Testis (tissue), 2 donors: Measurements from ENCODE around the gene INHBE.

Experiments used
- CTCF ChIP-seq, 3 experiments: fragments of 450-650 bp in 2 of 3; fragments of 200-600 bp in 1 of 3; sonication (generic) in 1 of 3; IDR thresholded peaks; one replicate each; pipeline ENCODE4 v1.5.1; 2016 to 2019; ENCODE audit warnings: antibody characterized with exemption in 3 of 3, mild to moderate bottlenecking in 2 of 3, moderate library complexity in 1 of 3
- POLR2A ChIP-seq: fragments of 450-650 bp; IDR thresholded peaks from one replicate; pipeline ENCODE4 v1.6.1; 2017; ENCODE audit warnings: antibody characterized with exemption, mild to moderate bottlenecking, moderate library complexity

GRCh38 chr12:57471661-57472060 is 16.6 kb downstream of the INHBE start:
- TF ChIP-seq CTCF (IDR thresholded peaks at IDR 0.05) (no peak), POLR2A (no peak)
